Ishikawa (cell line): ENCODE data around the gene ERF.

ENCODE experiments used
- CEBPB ChIP-seq: IDR thresholded peaks from 2 replicates; pipeline ENCODE4 v1.6.1; 2012
- CREB1 ChIP-seq: IDR thresholded peaks from 2 replicates; pipeline ENCODE4 v1.6.1; 2012; ENCODE audit warnings: low read depth
- EGR1 ChIP-seq: IDR thresholded peaks from 2 replicates; pipeline ENCODE4 v1.6.1; 2012
- EP300 ChIP-seq: IDR thresholded peaks from 2 replicates; pipeline ENCODE4 v1.6.1; 2012; ENCODE audit warnings: borderline replicate concordance
- FOXM1 ChIP-seq: IDR thresholded peaks from 2 replicates; pipeline ENCODE4 v1.6.1; 2012; ENCODE audit warnings: low read depth, borderline replicate concordance
- MAX ChIP-seq: IDR thresholded peaks from 2 replicates; pipeline ENCODE4 v1.6.1; 2012
- NFIC ChIP-seq: IDR thresholded peaks from 2 replicates; pipeline ENCODE4 v1.6.1; 2012
- RAD21 ChIP-seq: IDR thresholded peaks from 2 replicates; pipeline ENCODE4 v1.6.1; 2012; ENCODE audit warnings: low read depth
- REST ChIP-seq: IDR thresholded peaks from 2 replicates; pipeline ENCODE4 v1.6.1; 2012; ENCODE audit warnings: low read depth, mild to moderate bottlenecking
- TAF1 ChIP-seq: IDR thresholded peaks from 2 replicates; pipeline ENCODE4 v1.6.1; 2012; ENCODE audit warnings: low read depth, mild to moderate bottlenecking
- TCF12 ChIP-seq: IDR thresholded peaks from 2 replicates; pipeline ENCODE4 v1.6.1; 2012; ENCODE audit warnings: low read depth
- TEAD4 ChIP-seq: IDR thresholded peaks from 2 replicates; pipeline ENCODE4 v1.6.1; 2012
- USF1 ChIP-seq: IDR thresholded peaks from 2 replicates; pipeline ENCODE4 v1.6.1; 2012
- YY1 ChIP-seq: IDR thresholded peaks from 2 replicates; pipeline ENCODE4 v1.6.1; 2012; ENCODE audit warnings: low read depth
- ZBTB7A ChIP-seq: IDR thresholded peaks from 2 replicates; pipeline ENCODE4 v1.6.1; 2012; ENCODE audit warnings: low read depth

The ERF gene

DNA sequence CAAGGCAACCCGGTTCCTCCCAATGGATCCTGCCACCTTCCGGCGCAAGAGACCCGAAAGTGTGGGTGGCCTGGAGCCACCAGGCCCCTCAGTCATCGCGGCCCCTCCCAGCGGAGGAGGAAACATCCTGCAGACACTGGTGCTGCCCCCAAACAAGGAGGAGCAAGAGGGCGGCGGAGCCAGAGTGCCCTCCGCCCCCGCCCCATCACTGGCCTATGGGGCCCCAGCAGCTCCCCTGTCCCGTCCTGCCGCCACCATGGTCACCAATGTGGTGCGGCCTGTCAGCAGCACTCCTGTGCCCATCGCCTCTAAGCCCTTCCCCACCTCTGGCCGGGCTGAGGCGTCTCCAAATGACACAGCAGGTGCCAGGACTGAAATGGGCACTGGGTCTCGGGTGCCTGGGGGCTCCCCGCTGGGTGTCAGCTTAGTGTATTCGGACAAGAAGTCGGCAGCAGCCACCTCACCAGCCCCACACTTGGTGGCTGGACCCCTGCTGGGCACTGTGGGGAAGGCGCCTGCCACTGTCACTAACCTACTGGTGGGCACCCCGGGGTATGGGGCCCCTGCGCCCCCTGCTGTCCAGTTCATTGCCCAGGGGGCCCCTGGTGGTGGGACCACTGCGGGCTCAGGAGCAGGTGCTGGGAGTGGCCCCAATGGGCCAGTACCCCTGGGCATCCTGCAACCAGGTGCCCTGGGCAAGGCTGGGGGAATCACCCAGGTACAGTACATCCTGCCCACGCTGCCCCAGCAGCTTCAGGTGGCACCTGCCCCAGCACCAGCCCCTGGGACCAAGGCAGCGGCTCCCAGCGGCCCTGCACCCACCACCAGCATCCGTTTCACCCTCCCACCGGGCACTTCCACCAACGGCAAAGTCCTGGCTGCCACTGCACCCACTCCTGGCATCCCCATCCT, 35.9 kb upstream of the ERF start:
- no peak for TF ChIP-seq ZBTB7A

GRCh38 chr19:42290136-42290522, 35.2 kb upstream of the ERF start:
- TF ChIP-seq YY1: no peak
- TF ChIP-seq CREB1: no peak
- TF ChIP-seq CEBPB: no peak
- TF ChIP-seq EP300: no peak
- TF ChIP-seq ZBTB7A: no peak
- no peak for TF ChIP-seq TAF1
- TF ChIP-seq USF1: no peak
- TF ChIP-seq REST: no peak
- no peak for TF ChIP-seq FOXM1
- no peak for TF ChIP-seq EGR1
- TF ChIP-seq TCF12: no peak
- no peak for TF ChIP-seq RAD21
- TF ChIP-seq MAX: no peak
- TF ChIP-seq NFIC: no peak
- TF ChIP-seq TEAD4: no peak

- TF ChIP-seq EGR1 (no peak), TAF1 (no peak), CEBPB (no peak), TEAD4 (no peak), REST (no peak), USF1 (no peak), CREB1 (no peak), MAX (no peak), TCF12 (no peak), EP300 (no peak)
Observed at GRCh38 chr19:42289556-42290041, 34.7 kb upstream of the ERF start.

- no peak for TF ChIP-seq TEAD4
- no peak for TF ChIP-seq TAF1
- TF ChIP-seq NFIC: no peak
- no peak for TF ChIP-seq YY1
- no peak for TF ChIP-seq ZBTB7A
- TF ChIP-seq FOXM1: no peak
- TF ChIP-seq USF1: no peak
Observed at GRCh38 chr19:42288881-42289555, 34.1 kb upstream of the ERF start.

DNA sequence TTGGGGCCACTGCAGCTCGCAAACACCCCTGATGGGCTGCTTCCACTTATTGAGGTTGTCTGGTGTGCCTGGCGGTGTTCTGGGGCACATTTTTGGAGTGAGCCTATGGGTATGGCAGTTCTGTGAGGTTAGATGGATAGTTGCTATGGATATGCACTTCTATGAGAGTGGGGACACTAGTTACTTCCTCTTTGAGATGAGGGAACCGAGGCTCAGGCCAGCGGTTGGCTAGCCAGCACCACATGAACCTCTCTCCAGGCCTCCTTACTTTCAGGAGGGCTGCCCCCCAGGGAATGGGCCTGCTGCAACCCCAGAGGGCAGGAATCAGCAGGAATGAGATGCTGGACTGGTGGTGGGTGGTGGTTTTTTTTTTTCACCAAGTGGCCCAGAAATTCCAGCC, 33.5 kb upstream of the ERF start:
- no peak for TF ChIP-seq USF1
- no peak for TF ChIP-seq FOXM1
- no peak for TF ChIP-seq CEBPB
- no peak for TF ChIP-seq MAX
- no peak for TF ChIP-seq TCF12
- TF ChIP-seq EP300: no peak
- no peak for TF ChIP-seq RAD21
- no peak for TF ChIP-seq TAF1
- no peak for TF ChIP-seq ZBTB7A
- TF ChIP-seq CREB1: no peak
- no peak for TF ChIP-seq YY1
- no peak for TF ChIP-seq REST
- no peak for TF ChIP-seq NFIC
- no peak for TF ChIP-seq TEAD4
- no peak for TF ChIP-seq EGR1
